Nephron (organoid): ENCODE measurements around the gene FHL1.

ENCODE experiments used
- H3K27ac Mint-ChIP-seq, 3 experiments: 2 replicates each; pipeline ENCODE4 v1.8.0; 2020; ENCODE audit warnings: mixed read lengths in 3 of 3, mild to moderate bottlenecking in 2 of 3, moderate library complexity in 1 of 3
- H3K27me3 Mint-ChIP-seq: 2 replicates; pipeline ENCODE4 v1.8.0; 2021; ENCODE audit warnings: low read depth, mild to moderate bottlenecking, moderate library complexity, mixed read lengths
- H3K36me3 Mint-ChIP-seq: 2 replicates; pipeline ENCODE4 v1.8.0; 2020; ENCODE audit warnings: low read depth, mixed read lengths
- H3K4me1 Mint-ChIP-seq: 2 replicates; pipeline ENCODE4 v1.8.0; 2020; ENCODE audit warnings: mixed read lengths
- H3K4me3 Mint-ChIP-seq, 3 experiments: 2 replicates each; pipeline ENCODE4 v1.8.0; 2020; ENCODE audit warnings: mild to moderate bottlenecking in 3 of 3, mixed read lengths in 3 of 3, moderate library complexity in 2 of 3
- H3K9me3 Mint-ChIP-seq: 2 replicates; pipeline ENCODE4 v1.8.0; 2020; ENCODE audit warnings: mixed read lengths
- CTCF ChIP-seq, 3 experiments: fragments of 200-600 bp; sonication (generic); IDR thresholded peaks; one replicate each; pipeline ENCODE4 v1.5.0; 2021; ENCODE audit warnings: antibody characterized with exemption in 3 of 3; ENCODE audit not compliant: unreplicated experiment in 3 of 3

The FHL1 gene

GRCh38 chrX:136198678-136199243, 51.4 kb downstream of the FHL1 start:
- no peak for TF ChIP-seq CTCF (IDR thresholded peaks at IDR 0.05; ENCODE audit: unreplicated experiment in 3 of 3)
- H3K4me3 Mint-ChIP-seq: peak overlapping the region in 2 of 3 experiments; percentile 21 to 69
- H3K27ac Mint-ChIP-seq: no peak overlapping the region
- H3K4me1 Mint-ChIP-seq: peaks cover 46% of the 10 kb centered on the region
- no peaks in the 10 kb centered on the region for H3K27me3 Mint-ChIP-seq
- H3K36me3 Mint-ChIP-seq: no peaks in the 10 kb centered on the region
- peaks cover 4% of the 10 kb centered on the region for H3K9me3 Mint-ChIP-seq

GRCh38 chrX:136199365-136199764, 52.0 kb downstream of the FHL1 start:
- Mint-ChIP-seq H3K9me3 (no peaks in the 10 kb centered on the region), H3K27me3 (no peaks in the 10 kb centered on the region), H3K27ac (no peak overlapping the region), H3K36me3 (no peaks in the 10 kb centered on the region), H3K4me1 (peaks cover 42% of the 10 kb centered on the region), H3K4me3 (peak overlapping the region in 1 of 3 experiments; percentile 22)
- TF ChIP-seq CTCF (IDR thresholded peaks at IDR 0.05; ENCODE audit: unreplicated experiment in 3 of 3): no peak

- Mint-ChIP-seq H3K9me3 (no peaks in the 10 kb centered on the region), H3K27me3 (no peaks in the 10 kb centered on the region), H3K27ac (peak overlapping the region in 1 of 3 experiments; percentile 68), H3K36me3 (no peaks in the 10 kb centered on the region), H3K4me1 (peaks cover 44% of the 10 kb centered on the region), H3K4me3 (peak overlapping the region in 1 of 3 experiments; percentile 39)
- TF ChIP-seq CTCF (IDR thresholded peaks at IDR 0.05; ENCODE audit: unreplicated experiment in 3 of 3): no peak
These were observed 53.1 kb downstream of the FHL1 start for GRCh38 chrX:136200466-136200865.

- Mint-ChIP-seq H3K9me3 (no peaks in the 10 kb centered on the region), H3K4me3 (no peak overlapping the region), H3K4me1 (peaks cover 34% of the 10 kb centered on the region), H3K27ac (no peak overlapping the region), H3K27me3 (no peaks in the 10 kb centered on the region), H3K36me3 (no peaks in the 10 kb centered on the region)
- TF ChIP-seq CTCF (IDR thresholded peaks at IDR 0.05; ENCODE audit: unreplicated experiment in 3 of 3): no peak
These were observed 54.3 kb downstream of the FHL1 start for GRCh38 chrX:136201601-136202000.

GRCh38 chrX:136202889-136203288, 55.6 kb downstream of the FHL1 start:
- no peak for TF ChIP-seq CTCF (IDR thresholded peaks at IDR 0.05; ENCODE audit: unreplicated experiment in 3 of 3)
- peak overlapping the region in 1 of 3 experiments; percentile 4 for H3K27ac Mint-ChIP-seq
- peaks cover 4% of the 10 kb centered on the region for H3K36me3 Mint-ChIP-seq
- peaks cover 29% of the 10 kb centered on the region for H3K4me1 Mint-ChIP-seq
- no peak overlapping the region for H3K4me3 Mint-ChIP-seq
- H3K27me3 Mint-ChIP-seq: no peaks in the 10 kb centered on the region
- no peaks in the 10 kb centered on the region for H3K9me3 Mint-ChIP-seq

GRCh38 chrX:136203438-136203837, 56.1 kb downstream of the FHL1 start:
- Mint-ChIP-seq H3K36me3 (peaks cover 4% of the 10 kb centered on the region), H3K9me3 (no peaks in the 10 kb centered on the region), H3K4me1 (peaks cover 29% of the 10 kb centered on the region), H3K4me3 (no peak overlapping the region), H3K27ac (no peak overlapping the region), H3K27me3 (no peaks in the 10 kb centered on the region)
- no peak for TF ChIP-seq CTCF (IDR thresholded peaks at IDR 0.05; ENCODE audit: unreplicated experiment in 3 of 3)
